Endothelial cell (in vitro differentiated cells): Measurements from ENCODE around the gene GRIK3. TPM values are rescaled to one million over a fixed set of nuclear protein-coding genes. Genes with fewer than 3 reads are reported as not detected.

ENCODE experiments used
- DNase-seq: peaks from one replicate; pipeline ENCODE4 v3.0.0; 2021; ENCODE audit warnings: low spot score
- H3K27ac Mint-ChIP-seq: one replicate; pipeline ENCODE4 v1.8.0; 2021; ENCODE audit warnings: mixed read lengths, inconsistent platforms; ENCODE audit not compliant: unreplicated experiment
- H3K27me3 Mint-ChIP-seq: one replicate; pipeline ENCODE4 v1.8.0; 2021; ENCODE audit warnings: mild to moderate bottlenecking, moderate library complexity, mixed read lengths, inconsistent platforms; ENCODE audit not compliant: unreplicated experiment
- H3K36me3 Mint-ChIP-seq: one replicate; pipeline ENCODE4 v1.8.0; 2021; ENCODE audit warnings: mild to moderate bottlenecking, low read depth, mixed read lengths, inconsistent platforms; ENCODE audit not compliant: unreplicated experiment
- H3K4me1 Mint-ChIP-seq: one replicate; pipeline ENCODE4 v1.8.0; 2021; ENCODE audit warnings: mild to moderate bottlenecking, mixed read lengths, inconsistent platforms; ENCODE audit not compliant: unreplicated experiment
- H3K4me3 Mint-ChIP-seq: one replicate; pipeline ENCODE4 v1.8.0; 2021; ENCODE audit warnings: mild to moderate bottlenecking, mixed read lengths, inconsistent platforms; ENCODE audit not compliant: unreplicated experiment
- H3K9me3 Mint-ChIP-seq: one replicate; pipeline ENCODE4 v1.8.0; 2021; ENCODE audit warnings: mixed read lengths, inconsistent platforms; ENCODE audit not compliant: unreplicated experiment
- CTCF ChIP-seq: fragments of 200-600 bp; sonication (generic); IDR thresholded peaks from one replicate; pipeline ENCODE4 v1.5.0; 2021; ENCODE audit warnings: antibody characterized with exemption; ENCODE audit not compliant: unreplicated experiment
- total RNA-seq: library from RNA; stranded (reverse); fragmentation: NEBNext Ultra II Directional; extraction: Animal tissue kit (Norgen Biotek cat#: 25700); gene quantifications from one replicate; pipeline ENCODE4 v1.2.1, GENCODE V29; 2021; ENCODE audit not compliant: unreplicated experiment

GRIK3 gene
- total RNA-seq, 1 donor from 2014 or later, result 0.05 TPM

DNA sequence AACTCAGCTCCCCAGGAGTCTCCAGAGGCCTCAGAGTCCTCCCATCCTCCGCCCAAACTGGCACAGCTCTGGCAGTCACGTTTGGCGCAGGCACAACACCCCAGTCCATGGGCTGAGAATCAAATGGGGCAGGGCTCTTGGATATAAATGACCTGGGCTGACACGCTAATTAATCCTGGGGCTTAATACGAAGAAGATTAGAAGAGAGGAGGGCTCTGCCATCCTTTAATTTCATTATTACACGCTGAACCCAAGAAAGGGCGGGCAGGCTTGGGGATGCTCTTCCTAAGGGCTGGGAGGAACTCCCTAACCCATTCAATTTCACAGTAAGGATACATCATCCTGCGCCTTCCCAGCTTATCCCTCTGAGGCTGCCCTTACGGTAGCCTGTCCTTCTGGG is 2.4 kb downstream of the GRIK3 start:
- H3K36me3 Mint-ChIP-seq, result peaks cover 4% of the 10 kb centered on the region
- no peaks in the 10 kb centered on the region for H3K9me3 Mint-ChIP-seq
- H3K4me3 Mint-ChIP-seq, result no peak overlapping the region
- DNase-seq, result no peak
- no peak for TF ChIP-seq CTCF
- peaks cover 26% of the 10 kb centered on the region for H3K4me1 Mint-ChIP-seq
- peaks cover 18% of the 10 kb centered on the region for H3K27me3 Mint-ChIP-seq
- H3K27ac Mint-ChIP-seq, result no peak overlapping the region

DNA sequence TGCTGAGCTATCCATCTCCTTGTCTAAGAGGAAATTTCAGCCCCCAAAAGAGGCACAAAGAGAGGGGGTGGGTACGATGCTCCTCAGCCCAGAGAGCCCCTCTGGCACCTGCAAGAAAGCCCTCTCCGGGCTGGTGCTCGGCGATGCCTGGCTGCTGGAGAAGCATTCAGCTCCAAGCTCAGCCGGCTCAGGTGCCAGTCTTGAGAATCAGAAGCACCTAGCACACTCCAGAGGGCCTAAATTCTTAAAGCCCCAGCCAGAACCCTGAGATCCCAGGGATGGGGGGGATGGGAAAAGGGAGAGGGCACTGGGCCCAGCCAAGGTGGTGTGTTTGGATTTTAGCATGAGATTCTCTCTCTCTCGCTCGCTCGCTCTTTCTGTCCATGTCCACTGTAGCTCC is 2.9 kb downstream of the GRIK3 start:
- no peak for DNase-seq
- H3K4me3 Mint-ChIP-seq, result no peak overlapping the region
- H3K9me3 Mint-ChIP-seq, result no peaks in the 10 kb centered on the region
- H3K4me1 Mint-ChIP-seq, result peaks cover 29% of the 10 kb centered on the region
- H3K36me3 Mint-ChIP-seq, result peaks cover 4% of the 10 kb centered on the region
- H3K27me3 Mint-ChIP-seq, result peaks cover 18% of the 10 kb centered on the region
- no peak for TF ChIP-seq CTCF
- no peak overlapping the region for H3K27ac Mint-ChIP-seq

- no peak for TF ChIP-seq CTCF
- H3K27me3 Mint-ChIP-seq, result peaks cover 4% of the 10 kb centered on the region
- DNase-seq, result no peak
- H3K4me1 Mint-ChIP-seq, result peaks cover 14% of the 10 kb centered on the region
- no peaks in the 10 kb centered on the region for H3K9me3 Mint-ChIP-seq
- no peak overlapping the region for H3K27ac Mint-ChIP-seq
- no peaks in the 10 kb centered on the region for H3K36me3 Mint-ChIP-seq
- no peak overlapping the region for H3K4me3 Mint-ChIP-seq
Observed at GRCh38 chr1:37028981-37029617, 5.2 kb downstream of the GRIK3 start.

GRCh38 chr1:37021502-37021901 is 12.8 kb downstream of the GRIK3 start:
- no peaks in the 10 kb centered on the region for H3K36me3 Mint-ChIP-seq
- H3K4me1 Mint-ChIP-seq, result no peaks in the 10 kb centered on the region
- peaks cover 2% of the 10 kb centered on the region for H3K27me3 Mint-ChIP-seq
- no peaks in the 10 kb centered on the region for H3K9me3 Mint-ChIP-seq
- H3K27ac Mint-ChIP-seq, result no peak overlapping the region
- TF ChIP-seq CTCF, result no peak
- no peak overlapping the region for H3K4me3 Mint-ChIP-seq
- DNase-seq, result no peak

GRCh38 chr1:37020653-37021277 is 13.6 kb downstream of the GRIK3 start:
- no peak overlapping the region for H3K4me3 Mint-ChIP-seq
- no peak for TF ChIP-seq CTCF
- H3K27me3 Mint-ChIP-seq, result peaks cover 2% of the 10 kb centered on the region
- peak; percentile 74 for DNase-seq
- H3K4me1 Mint-ChIP-seq, result no peaks in the 10 kb centered on the region
- H3K36me3 Mint-ChIP-seq, result no peaks in the 10 kb centered on the region
- no peak overlapping the region for H3K27ac Mint-ChIP-seq
- no peaks in the 10 kb centered on the region for H3K9me3 Mint-ChIP-seq
